Endothelial cell of umbilical vein (primary cell): ENCODE results near the gene SH3BP1.

Source experiments
- EZH2 ChIP-seq: IDR thresholded peaks from 2 replicates; pipeline ENCODE4 v1.6.1; 2012; ENCODE audit warnings: borderline replicate concordance, low read depth, mild to moderate bottlenecking, moderate library complexity, low read length, inconsistent platforms; ENCODE audit not compliant: severe bottlenecking
- MYC ChIP-seq: IDR thresholded peaks from one replicate; pipeline ENCODE4 v1.6.1; 2011; ENCODE audit warnings: mild to moderate bottlenecking, low read depth, low read length
- POLR2A ChIP-seq: IDR thresholded peaks from 2 replicates; pipeline ENCODE4 v1.6.1; 2012; ENCODE audit warnings: low read depth, mild to moderate bottlenecking, control low read depth, low read length
- TF ChIP-seq, protein P1 (sequence below), 2 donors: IDR thresholded peaks; 1 replicate in 1 of 2; 2 replicates in 1 of 2; pipeline ENCODE4 v1.5.1; 2011; ENCODE audit warnings: low read length in 2 of 2, mild to moderate bottlenecking in 2 of 2, moderate library complexity in 2 of 2, control low read depth in 1 of 2, inconsistent platforms in 1 of 2, low read depth in 1 of 2; ENCODE audit not compliant: insufficient read depth in 1 of 2; ENCODE audit errors: extremely low read depth in 1 of 2

DNA sequence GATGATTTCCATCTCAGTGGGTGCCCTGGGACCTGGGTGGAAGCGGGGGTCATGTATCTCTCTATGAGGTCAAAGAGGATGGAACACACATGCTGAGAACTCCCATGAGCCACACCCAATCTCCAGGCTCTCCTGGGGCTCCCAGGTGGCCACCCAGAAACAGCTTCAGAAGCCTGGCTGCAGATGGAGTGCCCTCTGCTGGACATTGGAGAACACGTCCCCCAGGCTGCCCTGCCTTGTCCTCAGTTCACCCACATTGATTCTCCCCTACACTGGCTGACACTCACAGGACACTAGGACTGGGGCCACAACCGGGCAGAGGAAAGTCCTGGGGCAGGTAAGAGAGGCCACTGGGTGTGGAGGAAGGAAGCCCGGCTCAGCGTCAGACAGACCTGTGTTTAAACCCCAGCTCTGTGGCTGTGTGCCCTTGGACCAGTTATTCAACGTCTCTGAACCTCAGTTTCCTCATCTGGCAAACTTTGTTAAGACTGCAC is 42.1 kb downstream of the SH3BP1 start:
- TF ChIP-seq, protein P1, sequence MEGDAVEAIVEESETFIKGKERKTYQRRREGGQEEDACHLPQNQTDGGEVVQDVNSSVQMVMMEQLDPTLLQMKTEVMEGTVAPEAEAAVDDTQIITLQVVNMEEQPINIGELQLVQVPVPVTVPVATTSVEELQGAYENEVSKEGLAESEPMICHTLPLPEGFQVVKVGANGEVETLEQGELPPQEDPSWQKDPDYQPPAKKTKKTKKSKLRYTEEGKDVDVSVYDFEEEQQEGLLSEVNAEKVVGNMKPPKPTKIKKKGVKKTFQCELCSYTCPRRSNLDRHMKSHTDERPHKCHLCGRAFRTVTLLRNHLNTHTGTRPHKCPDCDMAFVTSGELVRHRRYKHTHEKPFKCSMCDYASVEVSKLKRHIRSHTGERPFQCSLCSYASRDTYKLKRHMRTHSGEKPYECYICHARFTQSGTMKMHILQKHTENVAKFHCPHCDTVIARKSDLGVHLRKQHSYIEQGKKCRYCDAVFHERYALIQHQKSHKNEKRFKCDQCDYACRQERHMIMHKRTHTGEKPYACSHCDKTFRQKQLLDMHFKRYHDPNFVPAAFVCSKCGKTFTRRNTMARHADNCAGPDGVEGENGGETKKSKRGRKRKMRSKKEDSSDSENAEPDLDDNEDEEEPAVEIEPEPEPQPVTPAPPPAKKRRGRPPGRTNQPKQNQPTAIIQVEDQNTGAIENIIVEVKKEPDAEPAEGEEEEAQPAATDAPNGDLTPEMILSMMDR (IDR thresholded peaks at IDR 0.05; ENCODE audit: extremely low read depth in 1 of 2, insufficient read depth in 1 of 2, low read depth in 1 of 2, low read length in 2 of 2): peak; percentile 92 to 95
- TF ChIP-seq POLR2A: no peak
- TF ChIP-seq EZH2: no peak
- peak; percentile 6 for TF ChIP-seq MYC
